Measurements from ENCODE around the gene DNAL4. TPM values are rescaled to one million over a fixed set of nuclear protein-coding genes. Genes with fewer than 3 reads are reported as not detected.

The DNAL4 gene
- total RNA-seq, 1 donor, result 11.2 TPM

GRCh38 chr22:38828616-38829205 is 34.8 kb upstream of the DNAL4 start:
- no peak for DNase-seq (ENCODE audit: low read depth)
- TF ChIP-seq CTCF (IDR thresholded peaks at IDR 0.05; ENCODE audit: insufficient read depth, low read depth, low read length), result no peak
- H3K4me3 ChIP-seq (ENCODE audit: low read depth, low read length), result no peak overlapping the region

GRCh38 chr22:38828191-38828590 is 34.2 kb upstream of the DNAL4 start:
- no peak overlapping the region for H3K4me3 ChIP-seq (ENCODE audit: low read depth, low read length)
- no peak for DNase-seq (ENCODE audit: low read depth)
- TF ChIP-seq CTCF (IDR thresholded peaks at IDR 0.05; ENCODE audit: insufficient read depth, low read depth, low read length), result no peak

- H3K4me3 ChIP-seq (ENCODE audit: low read depth, low read length), result no peak overlapping the region
- DNase-seq (ENCODE audit: low read depth), result no peak
- TF ChIP-seq CTCF (IDR thresholded peaks at IDR 0.05; ENCODE audit: insufficient read depth, low read depth, low read length), result no peak
Observed at GRCh38 chr22:38827510-38827909, 33.6 kb upstream of the DNAL4 start.

GRCh38 chr22:38826801-38827200 is 32.9 kb upstream of the DNAL4 start:
- no peak for DNase-seq (ENCODE audit: low read depth)
- no peak overlapping the region for H3K4me3 ChIP-seq (ENCODE audit: low read depth, low read length)
- no peak for TF ChIP-seq CTCF (IDR thresholded peaks at IDR 0.05; ENCODE audit: insufficient read depth, low read depth, low read length)

- DNase-seq (ENCODE audit: low read depth), result no peak
- no peak for TF ChIP-seq CTCF (IDR thresholded peaks at IDR 0.05; ENCODE audit: insufficient read depth, low read depth, low read length)
- H3K4me3 ChIP-seq (ENCODE audit: low read depth, low read length), result no peak overlapping the region
Observed at GRCh38 chr22:38826386-38826785, 32.4 kb upstream of the DNAL4 start.

- no peak overlapping the region for H3K4me3 ChIP-seq (ENCODE audit: low read depth, low read length)
- TF ChIP-seq CTCF (IDR thresholded peaks at IDR 0.05; ENCODE audit: insufficient read depth, low read depth, low read length), result peak; percentile 67
- peak; percentile 78 for DNase-seq (ENCODE audit: low read depth)
Observed at GRCh38 chr22:38824585-38824984, 30.6 kb upstream of the DNAL4 start.

- no peak for DNase-seq (ENCODE audit: low read depth)
- TF ChIP-seq CTCF (IDR thresholded peaks at IDR 0.05; ENCODE audit: insufficient read depth, low read depth, low read length), result no peak
- H3K4me3 ChIP-seq (ENCODE audit: low read depth, low read length), result no peak overlapping the region
Observed at GRCh38 chr22:38823637-38824036, 29.7 kb upstream of the DNAL4 start.

All from fibroblast of villous mesenchyme (primary cell).